NCI-H748 (cell line): ENCODE data around the gene FHIT.

Experiments
- DNase-seq: peaks from one replicate; lab custom pipeline; 2025; ENCODE audit not compliant: unreplicated experiment; lab: John Stamatoyannopoulos, UW

FHIT gene

DNA sequence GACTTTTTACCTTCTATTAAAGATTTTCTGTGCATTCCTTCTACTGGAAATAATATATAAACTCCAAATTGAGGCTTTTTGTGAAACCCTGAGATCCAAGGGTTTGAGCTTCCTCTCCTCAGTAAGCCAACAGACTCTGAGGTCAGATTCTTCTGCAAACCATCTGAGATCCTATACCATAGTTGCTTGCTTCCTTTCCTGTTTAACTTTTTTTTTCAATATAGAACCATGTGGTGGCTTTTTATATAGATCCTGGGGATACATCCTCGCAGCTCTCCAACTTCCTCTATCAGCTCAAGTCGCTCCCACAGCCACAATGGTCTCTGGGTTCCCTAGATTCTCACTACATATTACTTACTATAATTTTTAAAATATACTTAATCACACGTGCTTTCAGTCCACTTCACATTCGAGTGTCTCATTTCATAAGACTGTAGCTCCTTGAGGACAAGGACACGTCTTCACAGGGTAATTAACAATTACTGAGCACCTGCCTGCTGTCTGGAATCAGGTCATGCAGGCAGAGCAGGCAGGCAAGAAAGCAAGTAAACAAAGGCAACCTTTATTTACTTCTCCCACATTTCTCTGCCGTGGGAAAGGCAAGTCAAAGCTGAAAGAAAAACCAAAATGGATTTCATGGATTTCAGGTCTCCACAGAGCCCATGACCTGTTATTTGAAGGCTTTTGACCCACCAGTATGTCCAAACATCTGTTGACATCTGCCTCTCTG, 941.5 kb downstream of the FHIT start:
- peak; percentile 23 for DNase-seq

DNA sequence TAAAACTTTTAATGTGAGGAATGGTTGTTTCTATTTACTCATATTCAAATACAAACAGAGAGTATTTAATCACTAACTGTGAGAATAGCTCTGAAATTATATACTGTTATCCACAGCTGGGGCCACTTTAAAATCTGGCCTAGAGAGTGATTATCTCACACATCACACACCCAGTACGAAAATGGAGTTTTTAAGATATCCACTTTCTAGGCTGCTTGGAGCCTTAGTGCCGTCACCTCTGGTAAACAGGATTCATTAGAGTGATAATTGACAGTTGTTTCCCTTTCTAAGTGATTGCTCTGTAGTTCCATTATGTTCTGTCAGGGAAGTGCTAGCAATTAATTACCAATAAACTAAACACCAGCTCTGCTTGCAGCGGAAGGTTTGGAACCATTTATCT, 942.4 kb downstream of the FHIT start:
- DNase-seq: peak; percentile 86

DNA sequence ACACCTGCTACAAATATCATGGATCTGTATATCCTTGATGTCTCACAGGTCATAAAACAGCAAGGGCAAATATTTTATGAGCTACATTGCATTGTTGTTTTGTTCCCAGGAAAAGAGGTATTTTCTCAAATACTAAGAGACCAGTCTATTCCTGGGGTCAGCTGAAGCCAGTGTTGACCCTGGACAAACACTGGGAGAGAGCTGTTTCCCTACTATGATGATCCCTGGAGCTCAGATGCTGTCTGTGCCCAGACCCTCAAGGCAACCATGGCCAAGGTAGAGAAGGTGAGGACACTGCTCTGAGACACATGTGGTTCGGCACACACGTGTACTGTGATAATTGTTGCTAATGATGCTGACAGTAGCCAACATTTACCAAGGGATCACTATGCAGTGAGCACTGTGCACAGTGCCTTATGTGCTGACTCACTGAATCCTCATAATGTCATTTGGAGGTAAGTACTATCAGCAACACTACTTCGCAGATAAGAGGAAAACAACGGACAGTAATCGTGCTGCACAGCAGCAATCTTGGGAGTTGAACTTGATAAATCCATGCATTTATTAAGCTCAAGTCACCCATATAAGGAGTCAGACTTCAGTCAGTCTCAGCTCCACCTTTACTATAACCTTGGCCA, 943.6 kb downstream of the FHIT start:
- peak; percentile 73 for DNase-seq

DNA sequence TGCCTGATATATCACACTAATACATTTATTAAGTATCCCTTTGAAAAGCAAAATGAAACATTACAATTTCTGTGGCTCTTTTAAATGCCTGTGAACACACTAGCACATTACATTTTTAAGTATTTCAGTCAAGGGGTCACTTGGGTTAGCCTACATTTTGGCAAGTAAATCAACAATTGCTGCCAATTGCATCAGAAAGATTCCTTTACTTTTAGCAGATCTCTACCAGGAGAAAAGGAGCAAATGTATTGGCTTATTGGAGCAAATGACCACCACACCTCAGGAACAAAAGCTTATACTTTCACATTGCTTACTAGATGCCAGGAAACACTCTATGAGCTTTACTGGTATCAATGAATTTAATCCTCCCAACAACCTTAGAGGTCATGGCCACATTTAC, 947.1 kb downstream of the FHIT start:
- no peak for DNase-seq

DNA sequence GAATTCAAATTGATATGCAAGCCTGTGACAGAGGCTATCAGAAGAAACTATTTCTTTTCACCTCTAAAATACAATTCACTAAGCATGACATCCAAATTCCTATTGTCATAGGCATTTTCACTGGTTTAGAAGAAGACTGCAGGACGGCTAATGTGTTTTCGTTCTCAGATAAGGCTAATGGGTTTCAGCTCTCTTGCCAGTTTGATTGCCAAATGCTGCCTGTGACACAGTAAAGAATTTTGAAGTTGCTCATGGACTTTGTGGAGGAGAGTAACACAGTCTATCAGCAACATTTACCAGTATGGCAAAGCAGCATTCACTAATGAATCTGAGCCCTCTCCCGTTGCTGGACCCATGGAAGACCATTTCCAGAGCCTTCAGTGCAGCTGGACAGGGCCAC, 948.1 kb downstream of the FHIT start:
- no peak for DNase-seq

DNA sequence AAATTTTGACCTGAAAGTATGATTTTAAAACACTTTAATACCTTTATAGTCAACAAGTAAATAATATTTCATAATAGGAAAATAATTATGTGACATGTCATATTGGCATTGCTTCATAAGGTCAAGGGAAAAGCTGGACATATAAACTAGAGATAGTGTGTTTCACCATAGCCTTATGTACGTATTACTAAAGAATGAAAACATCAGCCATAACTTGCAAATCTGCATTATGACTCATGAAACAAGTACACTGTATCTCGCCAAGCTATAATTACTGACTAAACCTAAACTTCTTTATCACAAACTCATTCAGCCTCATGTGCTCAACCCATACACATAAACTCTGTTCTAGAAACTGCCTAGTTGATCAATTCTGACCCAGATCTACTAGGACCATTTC, 950.1 kb downstream of the FHIT start:
- DNase-seq: no peak

DNA sequence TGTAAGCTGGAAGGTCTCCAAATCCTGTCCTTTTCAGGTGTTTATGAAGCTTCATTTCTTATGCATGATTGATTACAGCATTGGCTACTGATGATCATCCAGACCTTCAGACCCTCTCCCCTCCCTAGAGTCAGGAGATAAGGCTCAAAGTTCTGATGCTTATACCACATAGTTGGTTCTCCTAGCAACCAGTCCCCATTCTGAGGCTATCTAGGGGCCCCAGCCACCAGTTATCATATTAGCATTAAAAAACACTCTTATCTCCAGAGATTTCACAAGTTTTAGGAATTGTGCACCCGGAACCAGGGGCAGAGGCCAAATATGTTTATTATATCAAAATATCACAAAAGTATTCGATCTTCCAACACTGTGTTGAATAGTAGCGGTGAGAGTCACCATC, 953.1 kb downstream of the FHIT start:
- no peak for DNase-seq

DNA sequence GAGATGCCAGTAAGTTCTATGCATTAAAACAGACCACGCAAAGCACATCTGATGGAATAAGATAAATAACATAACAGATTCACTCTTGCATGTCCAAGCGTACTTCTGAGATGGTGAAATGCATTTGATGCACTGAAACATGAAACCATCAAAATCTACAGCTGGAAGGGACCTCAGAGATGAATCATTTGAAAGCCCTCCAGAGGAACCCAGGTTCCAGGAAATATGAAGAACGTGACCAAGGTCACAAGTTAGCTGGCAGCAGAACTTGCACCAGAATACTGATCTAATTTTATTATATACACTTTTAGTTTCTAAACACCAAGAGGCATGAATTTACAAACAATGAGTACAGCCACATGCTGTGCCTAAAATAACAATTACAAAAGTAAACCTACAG, 957.1 kb downstream of the FHIT start:
- no peak for DNase-seq

DNA sequence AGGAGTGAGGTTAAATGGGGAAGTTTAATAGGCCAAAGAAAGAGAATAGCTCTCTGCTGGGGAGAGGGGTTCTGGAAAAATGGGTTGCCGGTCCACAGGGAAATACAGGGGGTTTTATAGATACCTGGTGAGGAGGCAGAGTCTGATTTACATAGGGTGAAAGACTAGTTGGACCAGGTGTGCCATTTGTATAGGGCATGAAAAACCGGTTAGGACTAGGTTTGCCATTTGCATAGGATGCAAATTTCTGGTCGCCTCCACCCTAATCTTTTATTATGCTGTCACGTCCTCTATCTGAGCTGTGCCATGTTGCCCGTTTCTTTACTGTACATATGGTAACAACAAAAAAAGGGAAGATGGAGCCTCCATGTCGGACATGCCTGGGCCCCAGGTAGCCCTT, 960.1 kb downstream of the FHIT start:
- peak; percentile 93 for DNase-seq

DNA sequence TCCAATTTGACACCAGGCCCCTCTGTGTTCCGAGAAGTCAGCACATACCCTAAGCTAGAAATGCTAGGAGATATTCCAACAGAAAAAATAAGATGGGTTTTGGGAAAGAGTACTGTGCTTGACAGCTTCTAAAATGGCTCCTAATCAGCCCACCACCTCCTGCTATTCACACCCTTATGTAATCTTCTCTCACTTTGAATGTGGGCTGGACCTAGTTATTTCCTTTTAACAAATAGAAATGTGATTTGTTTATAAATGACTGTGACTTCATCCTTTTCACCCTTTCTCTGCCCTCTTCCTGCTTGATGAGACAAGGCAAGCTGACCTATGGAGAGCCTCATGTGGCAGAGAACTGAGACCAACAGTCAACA, 961.1 kb downstream of the FHIT start:
- DNase-seq: no peak

DNA sequence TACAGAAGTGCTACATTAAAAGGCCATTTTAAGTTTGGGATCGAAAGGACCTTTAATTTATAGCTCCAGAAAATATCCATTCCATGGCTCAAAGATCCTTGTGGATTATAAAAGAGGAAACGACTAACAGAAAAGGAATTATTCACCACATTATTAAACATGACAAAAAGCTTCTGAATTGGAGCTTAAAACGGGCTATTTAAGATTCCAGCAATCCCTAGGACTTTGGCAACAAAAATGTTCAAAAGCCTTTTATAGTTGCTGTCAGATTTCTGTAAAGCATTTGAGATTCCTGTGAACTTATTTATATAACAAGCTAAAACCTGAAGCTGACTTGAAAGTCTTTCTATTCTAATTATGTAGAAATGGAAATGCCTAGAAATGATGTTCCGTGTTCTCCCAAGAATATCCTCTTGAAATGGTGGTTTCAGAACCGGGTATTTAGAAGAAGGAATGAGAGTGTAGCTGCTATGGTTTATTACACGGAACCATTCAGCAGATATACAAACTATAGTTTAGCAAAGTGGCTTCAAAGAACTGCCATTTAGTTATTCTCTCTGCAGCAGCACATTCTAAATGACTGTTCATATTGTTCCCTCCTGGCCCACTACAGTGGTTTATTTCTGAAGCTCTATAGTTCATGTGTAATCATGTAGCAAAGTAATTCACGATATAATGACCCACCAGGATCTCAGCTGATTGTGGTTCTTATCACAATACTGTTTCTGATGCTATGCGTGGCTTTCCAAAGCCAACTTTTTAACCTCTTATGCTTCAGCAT, 961.7 kb downstream of the FHIT start:
- DNase-seq: no peak

DNA sequence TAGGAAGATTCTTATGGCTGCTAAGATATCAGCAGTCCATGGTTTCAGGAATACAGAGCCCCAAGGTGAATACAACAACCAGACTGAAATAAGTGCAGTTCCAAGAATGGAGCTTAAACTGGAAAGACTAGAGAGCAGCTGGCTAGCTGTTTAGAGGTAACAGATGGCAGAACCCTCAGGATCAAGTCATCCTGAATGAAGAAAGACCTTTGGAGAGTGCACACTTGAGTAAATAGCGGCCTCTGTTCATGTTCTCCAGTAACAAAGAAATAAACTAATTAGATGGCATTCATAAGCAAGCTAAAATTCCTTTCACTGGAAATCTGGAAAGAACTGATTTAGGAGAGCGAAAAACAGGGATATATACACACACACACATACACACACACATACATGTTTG, 968.4 kb downstream of the FHIT start:
- peak; percentile 47 for DNase-seq

DNA sequence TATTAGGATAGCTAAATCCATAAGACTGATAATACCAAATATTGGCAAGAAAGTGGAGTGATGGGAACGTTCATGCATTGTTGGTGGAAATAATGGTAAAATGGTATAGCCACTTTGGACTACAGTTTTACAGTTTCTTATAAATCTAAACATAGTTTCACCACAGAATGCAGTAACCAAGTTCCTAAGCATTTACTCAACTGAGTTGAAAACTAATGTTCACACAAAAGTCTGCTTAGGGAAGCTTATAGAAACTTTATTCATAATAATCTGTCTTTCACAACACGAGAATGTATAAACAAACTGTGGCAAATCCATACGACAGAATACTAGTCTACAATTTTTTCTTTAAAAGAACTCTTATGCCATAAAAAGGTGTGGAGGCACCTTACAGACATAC, 969.3 kb downstream of the FHIT start:
- no peak for DNase-seq

DNA sequence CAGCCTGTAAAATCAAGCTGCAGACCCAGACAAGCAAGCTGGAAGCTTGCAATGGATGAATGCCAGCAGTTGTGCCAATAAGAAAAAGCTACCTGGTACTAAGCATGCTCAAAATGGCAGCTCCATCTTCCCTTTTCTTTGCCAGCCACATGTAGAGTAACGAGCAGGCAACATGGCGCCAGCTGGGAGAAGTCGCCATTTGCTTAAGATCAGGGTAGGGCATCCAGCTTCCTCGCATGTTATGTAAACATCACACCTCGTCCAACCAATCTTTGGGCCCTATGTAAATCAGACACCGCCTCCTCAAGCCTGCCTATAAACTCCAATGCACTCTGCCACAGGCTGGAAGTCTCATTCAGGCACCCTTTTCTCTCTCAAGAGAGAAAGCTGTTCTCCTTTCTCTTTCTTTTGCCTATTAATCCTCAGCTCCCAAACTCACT, 973.9 kb downstream of the FHIT start:
- DNase-seq: no peak

DNA sequence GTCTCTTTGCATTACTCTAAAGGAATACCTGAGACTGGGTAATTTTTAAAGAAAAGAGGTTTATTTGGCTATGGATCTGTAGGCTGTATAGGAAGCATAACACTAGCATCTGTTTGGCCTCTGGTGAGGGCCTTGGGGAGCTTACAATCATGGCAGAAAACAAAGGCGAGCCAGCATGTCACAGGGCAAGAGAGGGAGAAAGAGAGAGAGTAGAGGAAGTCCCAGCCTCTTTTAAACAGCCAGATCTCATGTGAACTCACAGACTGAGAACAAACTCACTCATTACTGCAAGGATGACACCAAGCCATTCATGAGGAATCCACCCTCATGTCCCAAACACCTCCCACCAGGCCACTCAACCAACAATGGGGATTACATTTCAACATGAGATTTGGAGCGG, 974.6 kb downstream of the FHIT start:
- DNase-seq: no peak

DNA sequence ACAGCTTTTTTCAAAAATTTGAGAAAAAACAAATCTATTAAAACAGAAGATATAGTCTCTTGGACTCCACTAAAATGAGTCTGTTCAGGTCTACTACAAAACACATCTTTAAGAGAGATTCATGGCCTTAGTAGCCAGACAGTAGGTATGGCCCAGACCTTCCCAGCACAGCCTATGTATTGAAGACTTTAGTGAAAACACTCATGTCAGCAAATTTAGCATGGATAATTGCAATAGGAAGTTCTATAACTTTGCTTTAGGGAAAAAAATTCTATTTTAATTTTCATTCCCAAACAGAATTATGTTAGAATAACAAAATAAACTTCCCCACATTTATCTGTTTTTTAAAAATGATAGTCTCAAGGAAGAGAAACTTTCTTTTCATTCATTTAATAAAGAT, 976.6 kb downstream of the FHIT start:
- no peak for DNase-seq

DNA sequence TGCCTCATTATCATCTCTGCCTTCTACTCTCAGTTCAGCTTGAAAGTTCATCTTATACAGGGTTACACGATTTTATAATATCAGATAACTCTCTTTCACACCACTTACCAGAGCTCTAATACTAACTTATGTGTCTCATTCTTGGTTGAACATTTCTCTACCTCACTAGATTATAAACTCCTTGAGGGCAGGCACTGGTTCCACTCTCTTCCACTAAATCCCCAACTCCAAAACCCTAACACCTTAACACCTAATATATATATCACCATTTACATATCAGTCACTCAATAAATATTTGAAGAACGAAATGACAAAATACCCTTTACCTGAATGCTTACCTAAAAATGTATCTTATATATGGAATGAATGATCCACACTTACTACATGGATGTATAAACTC, 977.2 kb downstream of the FHIT start:
- no peak for DNase-seq

DNA sequence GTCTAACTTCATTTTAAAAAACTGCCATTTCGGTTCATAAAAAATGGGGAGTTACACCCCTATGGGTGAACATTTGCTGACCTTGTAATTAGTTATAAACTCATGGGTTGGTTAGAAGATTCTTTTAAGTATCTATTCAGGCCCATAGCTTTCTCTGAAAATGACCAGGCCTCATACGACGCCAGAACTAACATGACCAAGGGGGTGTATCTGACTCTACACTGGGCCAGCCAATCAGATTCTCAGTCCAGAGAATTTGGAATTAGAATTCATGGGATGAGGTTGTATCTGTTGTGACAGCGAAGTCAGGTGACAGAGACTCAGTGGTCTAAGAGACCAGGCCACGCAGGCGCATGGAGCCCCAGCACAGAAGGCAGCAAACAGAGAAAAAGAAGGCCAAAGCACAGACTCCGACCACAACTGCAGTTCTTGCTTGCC, 981.4 kb downstream of the FHIT start:
- DNase-seq: no peak

DNA sequence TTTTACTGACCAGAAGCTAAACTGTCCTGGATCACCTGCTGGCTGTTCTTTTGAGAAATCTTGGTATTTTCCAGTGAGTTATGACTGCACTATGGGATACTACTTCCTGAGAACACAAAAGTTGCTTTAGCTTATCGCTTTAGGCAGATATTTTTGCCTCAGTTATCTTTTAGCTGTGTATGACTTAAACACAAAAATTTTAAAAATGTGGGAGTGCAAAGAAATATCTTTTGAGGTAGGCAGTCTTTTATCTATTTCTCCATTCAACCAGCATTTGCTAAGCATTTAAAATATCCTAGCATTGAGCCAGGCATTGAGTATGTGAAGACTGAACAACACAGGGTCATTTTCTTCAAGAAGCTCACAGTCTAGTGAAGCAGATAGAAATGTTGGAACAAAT, 981.9 kb downstream of the FHIT start:
- DNase-seq: no peak

DNA sequence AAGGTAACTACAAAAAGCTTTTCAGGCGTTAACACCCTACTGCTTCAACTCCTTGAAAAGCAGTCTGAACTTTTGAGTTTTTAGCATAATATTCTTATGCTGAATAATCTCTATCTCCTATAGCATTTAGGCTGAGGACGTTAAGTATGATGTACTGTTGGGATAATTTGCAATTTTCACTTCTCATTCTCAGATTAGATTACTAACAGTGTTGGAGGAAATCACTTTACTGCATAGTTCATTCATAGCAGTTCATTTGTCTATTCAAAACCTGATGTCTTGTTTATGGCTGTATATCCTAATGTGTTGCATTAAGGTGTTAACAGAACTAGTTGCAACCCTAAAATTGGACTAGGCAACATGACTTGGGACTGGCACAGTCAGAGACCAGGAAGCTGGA, 983.1 kb downstream of the FHIT start:
- no peak for DNase-seq

DNA sequence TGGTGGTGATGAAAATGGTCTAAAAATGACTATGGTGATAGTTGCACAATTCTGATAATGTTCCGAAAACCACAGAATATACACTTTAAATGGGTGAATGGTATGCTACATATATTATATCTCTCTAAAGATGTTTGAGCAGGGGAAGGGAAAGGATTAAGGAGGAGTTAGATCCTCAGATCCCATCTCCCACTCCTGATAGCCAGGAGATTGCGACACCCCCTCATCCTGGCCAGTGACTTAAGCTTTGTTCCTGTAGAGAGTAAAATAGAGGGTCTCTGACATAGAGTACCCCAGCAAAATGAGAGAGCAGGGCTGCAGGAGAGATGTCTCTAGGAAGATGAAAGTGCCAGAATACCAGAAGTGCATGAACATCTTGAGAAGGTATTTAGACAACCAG, 984.8 kb downstream of the FHIT start:
- no peak for DNase-seq

DNA sequence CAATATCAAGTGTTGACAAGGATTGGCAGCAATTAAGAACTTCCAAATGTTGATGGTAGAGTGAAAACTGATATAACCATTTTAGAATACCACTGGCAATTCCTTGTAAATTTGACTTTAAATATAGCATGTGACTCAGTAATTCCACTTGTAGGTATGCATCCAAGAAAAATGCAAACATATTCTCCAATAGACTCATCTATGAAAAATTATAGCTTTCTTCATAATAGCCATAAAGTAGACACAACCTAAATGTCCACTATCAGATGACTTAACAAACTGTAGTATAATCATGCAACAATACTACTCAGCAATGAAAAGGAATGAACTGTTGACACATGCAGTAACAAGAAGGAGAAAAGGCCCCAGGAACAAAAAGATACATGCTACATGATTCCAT, 988.1 kb downstream of the FHIT start:
- DNase-seq: no peak
